HG02642 (cell line): ENCODE measurements around the gene MED10.
"Not testable (repeated sequence)": the region's sequence is repeated elsewhere in the genome, so short reads cannot be mapped to it uniquely, and the experiment has no call there.

Source experiments
- ATAC-seq: cut with Tn5 transposase; IDR thresholded peaks from one replicate; pipeline ENCODE4 v1.9.1; 2021; ENCODE audit warnings: mild to moderate bottlenecking; ENCODE audit not compliant: unreplicated experiment, poor library complexity

Gene MED10

DNA sequence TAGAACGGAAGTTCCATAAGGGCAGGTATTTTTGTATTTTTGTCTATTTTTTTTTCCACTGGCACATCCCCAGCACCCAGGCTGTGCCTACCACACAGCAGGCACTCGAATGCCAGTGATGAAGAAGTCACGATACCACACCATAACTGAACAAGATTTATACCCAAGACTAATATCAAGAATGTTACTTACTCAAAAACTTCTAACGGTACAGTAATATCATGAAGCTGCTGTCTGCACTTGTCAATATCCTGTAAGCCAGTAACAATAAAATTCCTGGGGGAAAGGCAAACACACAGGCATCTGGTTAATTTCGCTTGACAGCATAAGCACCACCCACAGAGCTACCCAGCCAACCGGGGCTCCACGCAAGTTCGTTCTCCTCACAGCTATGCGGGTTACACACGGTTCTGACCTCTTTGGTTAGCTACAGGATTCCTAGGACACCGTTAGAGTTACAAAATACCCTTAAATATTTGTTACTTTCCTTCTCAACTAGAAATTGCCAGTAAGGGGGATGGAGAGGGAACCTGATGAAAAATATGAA, 1.3 kb downstream of the MED10 start:
- ATAC-seq, result no peak

DNA sequence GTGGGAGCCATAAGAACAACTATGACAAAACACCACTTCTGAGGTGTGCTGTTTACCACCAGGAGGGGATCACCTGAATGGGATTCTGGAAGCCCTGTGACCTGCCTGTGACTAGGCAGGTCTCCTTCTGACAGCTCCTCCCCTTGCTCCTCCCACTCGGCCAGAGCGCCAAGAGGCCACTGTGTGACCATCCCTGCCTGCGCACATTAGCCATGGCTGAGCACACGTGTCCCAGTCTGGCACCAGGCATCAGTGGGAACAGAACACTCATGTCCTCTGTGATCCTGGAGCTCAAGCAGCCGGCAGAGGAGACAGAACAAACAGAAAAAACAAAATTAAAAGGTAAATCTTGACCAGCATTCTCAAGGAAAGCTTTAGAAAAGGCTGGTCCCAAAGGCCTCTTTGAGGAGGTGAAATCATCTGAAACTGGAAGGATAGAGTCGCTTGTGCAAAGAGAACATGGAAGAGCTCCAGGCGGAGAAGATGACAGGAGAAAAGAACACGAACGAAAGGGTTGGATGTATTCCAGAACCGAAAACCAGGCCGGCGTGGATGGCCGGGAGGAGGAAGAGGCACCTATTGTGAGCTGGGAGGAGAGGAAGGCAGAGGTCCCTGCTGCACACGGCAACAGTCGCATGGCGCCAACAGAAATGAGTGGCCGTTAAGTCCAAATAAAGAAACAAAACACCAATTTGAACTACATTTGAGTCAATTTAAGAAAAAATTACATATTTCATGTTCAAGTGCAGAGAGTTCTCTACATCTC, 5.1 kb downstream of the MED10 start:
- no peak for ATAC-seq

DNA sequence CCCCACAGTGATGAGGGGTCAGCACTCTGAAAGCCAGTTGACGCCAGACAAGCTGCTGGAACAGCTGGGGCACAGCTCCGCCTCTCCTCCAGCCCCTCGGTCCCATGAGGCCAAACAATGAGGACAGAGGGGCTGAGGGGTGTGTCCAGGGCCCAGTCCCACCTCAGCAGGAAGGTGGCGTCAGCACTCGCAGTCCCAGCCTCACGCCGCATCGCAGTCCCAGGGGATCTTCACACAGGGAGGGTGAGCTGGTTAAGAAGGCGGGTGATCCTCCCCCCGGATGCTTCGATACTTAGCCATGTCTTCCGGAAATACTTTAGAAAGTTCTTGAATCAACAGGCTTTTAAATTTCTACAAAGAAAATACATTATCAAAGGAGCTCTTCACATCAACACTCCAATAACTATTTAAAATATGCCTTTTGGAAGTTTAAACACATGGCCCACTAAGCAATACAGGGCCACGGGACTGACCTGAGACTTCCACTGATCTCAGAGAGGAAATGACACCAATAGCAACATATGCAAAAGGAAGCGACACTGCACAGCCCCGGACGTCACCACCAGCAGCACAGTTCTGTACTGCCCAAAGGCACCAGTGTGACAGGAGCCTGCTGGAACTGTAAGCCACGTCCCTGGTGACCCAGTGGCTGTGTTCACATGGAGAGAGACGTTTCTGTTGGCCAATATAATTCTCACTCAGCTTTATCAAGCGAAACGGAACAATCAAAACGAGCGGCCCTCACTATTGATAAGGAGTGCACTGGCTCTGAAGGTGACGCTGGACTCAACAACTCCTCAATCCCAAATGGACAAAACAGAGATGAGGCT, 5.9 kb downstream of the MED10 start:
- ATAC-seq, result no peak

DNA sequence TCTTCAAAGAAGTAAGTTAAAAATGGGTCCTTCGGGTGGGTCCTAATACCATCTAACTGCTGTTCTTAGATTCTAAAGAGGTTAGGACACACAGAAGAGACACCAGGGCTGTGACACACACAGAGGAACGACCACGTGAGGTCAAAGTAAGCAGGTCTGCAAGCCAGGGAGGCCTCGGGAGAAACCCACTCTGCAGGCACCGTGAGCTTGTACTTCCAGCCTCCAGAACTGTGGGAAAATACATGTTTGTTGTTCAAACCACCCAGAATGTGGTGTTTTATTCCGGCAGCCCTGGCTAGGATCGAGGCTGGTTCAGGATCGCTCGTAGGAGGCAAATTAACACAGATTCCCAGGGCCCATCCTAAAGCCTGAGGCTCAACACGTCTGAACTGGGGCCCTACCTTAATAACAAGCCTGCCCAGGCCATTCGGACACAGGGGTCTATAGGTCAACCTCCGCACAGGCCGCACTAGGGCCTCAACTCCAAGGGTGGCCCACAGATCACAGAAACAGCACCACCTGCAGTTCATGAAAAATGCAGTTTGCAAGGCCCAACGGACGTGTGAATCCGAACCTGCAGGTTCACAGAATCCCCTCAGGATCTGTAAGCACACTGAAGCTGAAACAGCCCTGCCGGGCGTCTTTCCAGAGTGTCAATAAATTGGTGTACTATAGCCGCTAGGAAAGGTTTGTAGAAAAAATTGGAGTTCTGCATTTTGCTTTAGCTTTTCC, 7.1 kb downstream of the MED10 start:
- ATAC-seq, result no peak

DNA sequence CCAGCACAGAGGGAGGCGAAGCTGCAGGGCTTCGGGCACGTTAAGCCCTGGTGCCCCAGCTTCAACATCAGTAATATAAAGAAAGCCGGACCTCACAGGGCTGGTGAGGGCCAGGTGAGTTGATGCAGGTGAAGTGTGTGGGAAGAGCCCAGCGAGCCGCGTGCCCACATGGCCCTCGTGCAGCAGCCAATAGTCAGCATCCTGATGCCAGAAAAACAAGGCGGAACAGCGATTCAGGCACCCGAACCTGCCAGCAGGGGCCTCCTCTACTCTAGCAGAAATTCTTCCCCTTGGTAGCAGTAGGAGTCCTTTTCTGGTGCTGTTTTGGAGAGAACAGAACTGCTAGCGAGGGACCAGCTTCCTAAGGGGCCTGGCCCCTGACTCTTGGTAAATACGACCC, 7.8 kb downstream of the MED10 start:
- no peak for ATAC-seq

DNA sequence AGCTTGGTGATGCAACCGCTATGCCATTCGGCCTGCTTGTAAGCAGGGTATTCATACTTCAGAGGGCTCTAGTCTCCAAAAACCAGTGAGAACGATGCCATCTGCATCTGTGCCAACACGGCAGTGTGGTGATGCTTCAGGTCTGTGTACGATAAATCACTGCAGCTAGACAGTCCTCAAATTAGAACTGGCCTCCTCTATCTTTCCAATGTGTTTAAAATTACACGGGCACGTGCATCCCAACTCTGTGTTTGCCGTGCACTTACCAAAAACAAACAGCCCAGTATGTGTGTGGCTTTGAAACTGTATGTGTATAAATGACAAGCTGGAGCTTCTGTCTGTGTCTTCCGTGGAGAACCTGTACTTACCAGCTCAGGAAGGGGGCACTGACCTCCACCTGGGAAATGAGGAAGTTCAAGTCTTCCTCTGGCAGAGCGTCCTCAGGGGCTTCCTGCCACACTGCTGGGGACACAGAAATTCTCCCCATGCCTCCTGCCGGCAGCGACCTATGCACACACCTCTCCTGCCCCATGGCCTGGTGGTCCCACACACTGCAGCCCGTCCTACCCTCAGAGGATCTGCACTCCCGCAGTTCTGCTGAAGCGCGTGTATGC, 12.3 kb downstream of the MED10 start:
- no peak for ATAC-seq

DNA sequence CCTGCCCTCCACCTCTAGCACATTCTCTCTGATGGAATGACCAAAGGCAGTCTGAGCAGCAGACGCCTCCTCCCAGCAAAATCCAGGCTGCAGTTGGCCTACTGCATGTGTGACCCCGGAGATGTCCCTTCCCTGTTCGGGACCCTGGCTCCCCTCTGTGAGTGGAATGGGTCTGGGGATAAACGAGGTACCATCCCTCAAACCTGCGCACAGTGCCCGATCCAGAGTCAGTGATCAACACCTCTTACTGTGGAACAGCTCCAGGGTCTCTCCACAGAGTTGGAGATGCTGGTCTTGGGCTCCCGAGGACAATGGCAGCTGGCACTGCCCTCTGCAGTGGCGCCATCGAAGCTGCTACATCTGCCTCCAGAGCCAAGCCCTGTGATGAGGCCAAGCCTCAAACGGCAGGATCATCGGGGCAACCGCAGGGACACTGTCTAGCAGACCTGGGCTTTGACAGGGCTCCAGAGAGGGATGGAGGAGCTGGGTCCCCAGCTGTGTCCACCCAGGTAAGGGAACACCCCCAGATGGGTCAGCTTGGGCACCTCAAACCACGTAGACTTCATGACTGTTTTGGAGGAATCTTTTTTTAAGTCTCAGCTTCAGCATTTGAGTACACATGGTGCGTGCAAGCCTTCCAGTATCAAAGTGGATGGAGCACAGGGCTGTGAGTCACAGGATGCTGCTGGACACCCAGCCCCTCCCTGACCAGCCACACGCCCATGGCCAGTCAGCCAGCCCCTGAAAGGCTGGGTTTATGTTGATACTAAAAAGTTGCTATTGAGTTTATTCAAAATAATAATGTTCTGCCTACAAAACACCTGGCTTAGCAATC, 13.0 kb downstream of the MED10 start:
- no peak for ATAC-seq

DNA sequence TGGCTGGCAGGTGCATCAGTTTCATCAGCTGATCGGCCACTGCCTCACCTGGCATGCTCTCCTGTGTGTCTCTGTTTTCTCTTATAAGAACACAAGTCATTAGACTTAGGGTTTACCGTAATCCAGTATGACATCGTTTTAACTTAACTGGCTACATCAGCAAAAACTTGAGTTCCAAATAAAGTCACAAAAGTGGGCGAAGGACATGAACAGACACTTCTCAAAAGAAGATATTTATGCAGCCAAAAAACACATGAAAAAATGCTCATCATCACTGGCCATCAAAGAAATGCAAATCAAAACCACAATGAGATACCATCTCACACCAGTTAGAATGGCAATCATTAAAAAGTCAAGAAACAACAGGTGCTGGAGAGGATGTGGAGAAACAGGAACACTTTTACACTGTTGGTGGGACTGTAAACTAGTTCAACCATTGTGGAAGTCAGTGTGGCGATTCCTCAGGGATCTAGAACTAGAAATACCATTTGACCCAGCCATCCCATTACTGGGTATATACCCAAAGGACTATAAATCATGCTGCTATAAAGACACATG, 14.8 kb downstream of the MED10 start:
- not testable (repeated sequence) for ATAC-seq

DNA sequence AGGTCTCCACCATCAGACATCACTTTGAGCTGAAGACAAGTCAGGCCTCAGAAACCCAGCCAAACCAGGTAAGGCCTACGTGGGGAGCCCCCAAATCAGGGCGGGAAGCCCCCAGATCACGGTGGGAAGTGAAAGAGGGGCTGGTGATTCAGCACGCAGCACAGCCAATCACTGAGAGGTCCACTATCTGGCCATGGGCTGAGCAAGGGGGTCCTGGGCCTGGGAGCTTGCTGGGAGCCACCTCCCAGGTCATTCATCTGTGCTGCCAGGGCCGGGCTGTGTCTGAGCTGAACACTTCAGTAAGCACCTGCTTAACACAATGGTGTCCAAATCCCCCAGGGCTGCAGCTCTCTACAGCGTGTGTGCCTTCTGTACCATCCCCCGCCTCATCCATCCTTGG, 15.5 kb downstream of the MED10 start:
- no peak for ATAC-seq

DNA sequence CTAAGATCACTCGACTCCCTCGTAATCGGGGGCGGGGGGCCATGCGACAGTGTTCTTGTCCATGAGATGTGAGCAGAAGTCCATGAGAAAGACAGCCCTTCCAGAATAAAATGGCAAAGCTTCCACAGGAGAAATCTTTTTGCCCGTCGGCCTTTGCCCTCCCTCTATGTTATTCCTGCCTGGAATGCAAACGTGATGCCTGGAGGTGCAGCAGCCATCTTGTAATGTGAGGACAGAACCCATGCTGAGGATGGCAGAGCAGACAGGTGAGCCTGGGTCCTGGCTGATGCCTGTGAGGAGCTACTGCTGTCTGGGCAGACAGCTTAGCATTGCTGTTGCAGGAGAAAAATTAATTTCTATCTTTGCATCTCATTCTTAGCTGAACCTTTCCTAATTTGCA, 17.2 kb downstream of the MED10 start:
- no peak for ATAC-seq

DNA sequence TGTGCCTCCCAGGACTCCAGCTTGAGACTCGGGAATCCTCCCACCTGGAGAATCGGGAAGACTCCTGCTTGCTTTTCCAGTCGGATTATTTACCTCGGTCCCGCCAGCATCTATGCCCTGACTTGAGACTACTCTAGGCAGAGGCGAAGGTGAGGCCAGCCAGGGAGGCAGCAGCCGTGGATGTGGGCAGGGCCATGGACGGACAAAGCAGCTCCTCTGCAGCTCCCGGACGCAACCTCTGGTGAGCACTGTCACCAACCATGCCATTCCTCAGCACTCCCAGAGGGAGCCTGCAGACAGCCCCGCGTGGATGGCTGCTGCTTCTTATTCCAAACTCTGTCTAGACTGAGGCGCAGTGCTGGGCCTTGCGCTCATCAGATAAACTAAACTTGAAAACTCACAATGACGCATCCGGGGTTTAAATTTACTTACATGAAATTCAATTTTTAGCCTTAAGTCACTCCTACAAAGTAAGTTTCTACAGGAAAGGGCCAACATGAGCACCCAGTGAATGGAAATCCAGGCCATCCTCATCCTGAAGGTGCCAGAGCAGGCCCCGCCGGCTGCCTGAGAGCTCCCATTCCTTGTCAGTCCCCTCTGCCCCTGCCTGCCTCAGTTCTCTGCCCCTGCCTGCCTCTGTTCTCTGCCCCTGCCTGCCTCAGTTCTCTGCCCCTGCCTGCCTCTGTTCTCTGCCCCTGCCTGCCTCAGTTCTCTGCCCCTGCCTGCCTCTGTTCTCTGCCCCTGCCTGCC, 17.8 kb downstream of the MED10 start:
- ATAC-seq, result peak; percentile 13

DNA sequence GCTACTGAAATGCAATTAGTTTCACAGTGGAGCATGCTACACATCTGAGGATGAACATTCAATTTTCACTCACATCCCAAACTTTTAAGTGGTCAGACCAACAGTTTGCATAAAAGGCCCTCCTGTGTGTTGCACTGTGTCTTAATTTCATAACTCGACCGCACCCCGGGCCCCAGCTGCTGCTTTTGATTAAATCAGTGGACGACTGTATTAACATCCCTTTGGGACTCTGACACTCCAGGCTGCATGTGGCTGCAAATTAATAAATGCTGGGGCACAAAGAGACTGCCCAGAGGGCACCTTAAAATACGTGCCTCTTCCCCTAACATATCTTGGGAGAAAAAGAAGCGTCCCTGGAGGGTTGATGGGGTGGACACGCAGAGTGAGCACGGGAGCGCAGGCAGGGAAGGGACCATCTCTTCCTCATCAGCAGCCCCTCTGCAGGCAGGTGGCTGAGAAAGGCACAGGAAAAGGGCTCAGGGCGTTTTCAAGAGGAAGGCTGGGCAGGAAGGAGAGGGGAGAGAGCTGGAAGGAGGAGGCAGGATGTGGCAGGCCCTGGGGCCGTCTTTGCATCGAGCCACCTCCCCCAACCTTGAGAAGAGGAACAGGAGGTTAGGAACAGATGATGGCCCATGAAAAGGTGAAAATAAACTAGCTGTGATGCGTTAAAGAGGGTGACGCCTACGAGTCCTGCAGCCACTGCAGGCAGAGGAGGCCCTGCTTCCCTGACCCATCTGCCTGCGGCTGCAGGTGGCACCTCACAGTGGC, 18.6 kb downstream of the MED10 start:
- peak; percentile 64 for ATAC-seq

DNA sequence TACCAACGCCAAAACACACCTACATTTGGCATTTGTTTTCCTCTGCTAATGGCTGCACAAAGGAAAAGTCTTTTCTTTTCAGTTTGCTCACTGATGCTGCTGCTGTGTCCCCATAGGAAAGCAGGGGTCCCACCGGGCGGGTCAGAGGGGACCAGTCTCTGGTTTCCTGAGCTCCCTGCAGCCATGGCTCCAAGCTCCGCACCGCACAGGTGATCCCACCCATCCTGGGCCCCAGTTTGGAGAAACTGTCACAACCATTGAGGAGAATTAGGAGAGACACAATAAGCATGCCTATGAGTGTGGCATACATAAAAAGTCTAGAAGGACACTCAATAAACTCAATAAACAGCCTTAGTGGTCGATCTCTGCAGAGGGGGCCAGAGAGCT, 19.9 kb downstream of the MED10 start:
- ATAC-seq, result no peak

DNA sequence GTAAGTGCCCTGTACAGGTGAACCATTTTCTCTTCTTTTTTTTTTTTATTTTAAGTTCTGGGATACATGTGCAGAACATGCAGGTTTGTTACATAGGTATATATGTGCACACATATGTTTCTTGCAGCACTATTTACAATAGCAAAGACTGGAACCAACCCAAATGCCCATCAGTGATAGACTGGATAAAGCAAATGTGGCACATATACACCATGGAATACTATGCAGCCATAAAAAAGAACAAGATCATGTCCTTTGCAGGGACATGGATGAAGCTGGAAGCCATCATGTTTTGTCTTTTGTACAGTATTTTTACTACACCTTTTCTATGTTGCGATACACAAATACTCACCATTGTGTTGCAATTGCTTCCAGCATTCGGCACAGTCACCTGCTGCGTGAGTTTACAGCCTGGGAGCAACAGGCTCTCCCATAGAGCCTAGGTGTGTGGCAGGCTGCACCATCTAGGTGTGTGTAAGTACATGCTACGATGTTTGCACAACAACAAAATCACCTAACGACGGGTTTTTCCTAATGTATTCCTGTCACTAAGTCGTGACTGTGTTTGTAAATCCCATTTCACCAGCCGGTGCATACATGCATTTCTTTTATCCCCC, 20.4 kb downstream of the MED10 start:
- ATAC-seq, result not testable (repeated sequence)

DNA sequence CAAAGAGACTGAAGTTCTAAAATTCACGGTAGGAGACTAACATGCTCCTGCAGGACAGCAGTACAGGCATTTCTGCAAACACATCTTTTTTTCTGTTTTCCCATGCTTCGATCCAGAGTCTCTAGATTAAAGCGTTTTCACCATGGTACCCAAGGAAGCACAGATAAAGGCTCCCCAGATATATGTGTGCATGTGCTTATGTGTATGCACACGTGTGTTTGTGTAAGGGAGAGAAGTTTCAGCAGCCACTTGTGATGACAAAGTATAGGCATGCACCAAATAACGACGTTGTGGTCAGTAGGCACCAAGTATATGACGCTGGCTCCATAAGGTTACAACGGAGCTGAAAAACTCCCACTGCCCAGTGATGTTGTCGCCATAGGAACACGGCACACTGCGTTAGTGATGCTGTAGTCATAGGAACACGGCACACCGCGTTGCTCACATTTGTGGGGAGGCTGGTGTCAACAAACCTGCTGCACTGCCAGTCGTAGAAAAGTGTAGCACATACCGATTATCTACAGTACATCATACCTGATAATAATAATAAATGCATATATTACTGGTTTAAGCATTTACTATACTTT, 21.7 kb downstream of the MED10 start:
- ATAC-seq, result no peak

DNA sequence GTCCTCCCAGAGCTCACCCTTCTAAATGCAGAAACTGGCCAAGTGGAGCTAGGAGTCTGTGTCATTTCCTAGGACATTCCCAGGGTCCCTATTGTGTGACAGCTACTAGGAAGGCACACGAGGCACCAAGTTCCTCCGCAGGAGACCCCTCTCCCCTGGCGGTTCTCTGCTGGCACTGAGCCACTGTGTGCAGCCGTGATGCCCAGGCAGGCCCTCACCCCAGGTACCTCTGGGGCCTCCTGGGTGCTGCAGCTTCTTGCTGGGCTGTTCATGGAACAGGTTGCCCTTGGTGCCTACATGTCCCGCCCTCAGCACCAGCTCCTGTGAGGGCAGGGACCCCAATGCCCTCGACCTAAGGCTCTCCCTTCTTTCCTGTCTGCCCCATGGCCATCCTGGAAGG, 23.1 kb downstream of the MED10 start:
- ATAC-seq, result no peak

DNA sequence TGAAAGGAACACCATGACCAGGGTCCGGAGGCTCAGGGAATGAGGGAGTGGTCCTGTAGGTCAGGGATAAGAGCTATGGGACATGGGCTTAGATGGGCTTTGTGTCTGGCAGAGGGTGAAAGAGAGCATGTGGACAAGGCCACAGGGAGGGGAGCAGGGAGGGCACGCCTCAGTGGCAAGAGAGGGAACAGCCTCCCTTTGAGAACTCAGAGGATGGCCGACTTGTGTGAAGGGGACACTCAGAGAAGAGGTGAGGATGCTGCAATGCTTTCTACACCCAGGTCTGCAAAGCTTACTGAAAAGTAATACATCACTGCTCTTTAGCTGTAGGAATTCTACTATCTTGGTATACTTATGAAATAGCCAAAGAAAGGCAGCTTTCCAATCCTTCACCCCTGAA, 23.5 kb downstream of the MED10 start:
- ATAC-seq, result no peak
